Neural crest cell (in vitro differentiated cells): ENCODE results near the gene PDZRN3. TPM values are rescaled to one million over a fixed set of nuclear protein-coding genes. Genes with fewer than 3 reads are reported as not detected.

Source experiments
- DNase-seq: peaks from one replicate; pipeline ENCODE4 v3.0.0; 2021; ENCODE audit warnings: low read depth, mixed read lengths, low spot score
- H3K27ac Mint-ChIP-seq: one replicate; pipeline ENCODE4 v1.8.0; 2021; ENCODE audit warnings: mild to moderate bottlenecking, mixed read lengths; ENCODE audit not compliant: unreplicated experiment
- H3K27me3 Mint-ChIP-seq: 2 replicates; pipeline ENCODE4 v1.8.0; 2021; ENCODE audit warnings: low read depth, mild to moderate bottlenecking, mixed read lengths
- H3K36me3 Mint-ChIP-seq: 2 replicates; pipeline ENCODE4 v1.8.0; 2021; ENCODE audit warnings: low read depth, mild to moderate bottlenecking, mixed read lengths
- H3K4me1 Mint-ChIP-seq: 2 replicates; pipeline ENCODE4 v1.8.0; 2021; ENCODE audit warnings: mixed read lengths
- H3K4me3 Mint-ChIP-seq: one replicate; pipeline ENCODE4 v1.8.0; 2021; ENCODE audit warnings: mild to moderate bottlenecking, mixed read lengths
- H3K9me3 Mint-ChIP-seq: 2 replicates; pipeline ENCODE4 v1.8.0; 2021; ENCODE audit warnings: mixed read lengths
- total RNA-seq: library from RNA; stranded (reverse); gene quantifications from 2 replicates; pipeline ENCODE4 v1.2.1, GENCODE V29; 2021
- TF ChIP-seq, protein P1 (sequence below): fragments of 200-600 bp; sonication (generic); conservative IDR thresholded peaks from 2 replicates; pipeline ENCODE4 v1.5.0; 2021; ENCODE audit warnings: antibody characterized with exemption, mild to moderate bottlenecking

PDZRN3 gene
- total RNA-seq, 1 donor from 2014 or later: 12.2 TPM

DNA sequence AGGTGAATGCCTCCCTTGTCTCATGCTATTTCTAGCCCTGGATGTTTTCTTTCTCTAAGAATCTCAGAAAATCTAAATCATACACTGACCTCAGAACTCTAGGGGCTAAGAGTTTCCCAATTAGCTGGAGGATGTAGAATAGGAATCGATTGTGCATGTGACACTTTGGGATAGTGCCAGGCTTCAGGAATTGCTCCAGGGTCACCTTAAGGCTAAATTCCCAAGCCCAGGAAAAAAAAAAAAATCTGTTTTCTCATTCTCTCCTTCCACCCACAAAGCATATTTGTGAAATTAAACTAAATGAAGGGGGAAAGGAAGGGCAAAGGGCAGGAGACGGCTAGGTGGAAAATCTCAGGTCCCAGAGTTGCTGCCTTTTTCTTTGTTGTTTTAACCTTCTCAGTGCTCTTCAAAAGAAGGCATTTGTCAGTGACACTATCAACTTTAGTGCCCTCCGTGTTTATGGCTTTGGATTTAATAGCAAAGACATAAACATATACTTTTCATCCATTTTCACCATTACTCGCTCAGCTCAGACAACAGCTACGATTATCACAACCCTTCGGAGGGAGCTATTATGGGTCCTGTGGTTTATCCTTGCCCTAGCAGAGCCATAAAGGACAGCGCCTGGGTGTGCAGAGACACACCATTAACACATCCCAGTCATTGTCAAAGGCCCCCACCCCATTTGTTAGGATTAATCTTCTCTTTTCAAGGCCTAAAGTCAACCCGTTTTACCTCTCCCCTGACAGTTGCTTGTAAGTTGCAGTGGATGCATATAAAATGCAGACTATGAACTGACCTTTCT is 271.7 kb downstream of the PDZRN3 start:
- TF ChIP-seq, protein P1, sequence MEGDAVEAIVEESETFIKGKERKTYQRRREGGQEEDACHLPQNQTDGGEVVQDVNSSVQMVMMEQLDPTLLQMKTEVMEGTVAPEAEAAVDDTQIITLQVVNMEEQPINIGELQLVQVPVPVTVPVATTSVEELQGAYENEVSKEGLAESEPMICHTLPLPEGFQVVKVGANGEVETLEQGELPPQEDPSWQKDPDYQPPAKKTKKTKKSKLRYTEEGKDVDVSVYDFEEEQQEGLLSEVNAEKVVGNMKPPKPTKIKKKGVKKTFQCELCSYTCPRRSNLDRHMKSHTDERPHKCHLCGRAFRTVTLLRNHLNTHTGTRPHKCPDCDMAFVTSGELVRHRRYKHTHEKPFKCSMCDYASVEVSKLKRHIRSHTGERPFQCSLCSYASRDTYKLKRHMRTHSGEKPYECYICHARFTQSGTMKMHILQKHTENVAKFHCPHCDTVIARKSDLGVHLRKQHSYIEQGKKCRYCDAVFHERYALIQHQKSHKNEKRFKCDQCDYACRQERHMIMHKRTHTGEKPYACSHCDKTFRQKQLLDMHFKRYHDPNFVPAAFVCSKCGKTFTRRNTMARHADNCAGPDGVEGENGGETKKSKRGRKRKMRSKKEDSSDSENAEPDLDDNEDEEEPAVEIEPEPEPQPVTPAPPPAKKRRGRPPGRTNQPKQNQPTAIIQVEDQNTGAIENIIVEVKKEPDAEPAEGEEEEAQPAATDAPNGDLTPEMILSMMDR: no peak
- no peaks in the 10 kb centered on the region for H3K36me3 Mint-ChIP-seq
- H3K27ac Mint-ChIP-seq: no peak overlapping the region
- no peaks in the 10 kb centered on the region for H3K9me3 Mint-ChIP-seq
- no peak overlapping the region for H3K4me3 Mint-ChIP-seq
- H3K4me1 Mint-ChIP-seq: peaks cover 12% of the 10 kb centered on the region
- peaks cover 6% of the 10 kb centered on the region for H3K27me3 Mint-ChIP-seq
- no peak for DNase-seq

DNA sequence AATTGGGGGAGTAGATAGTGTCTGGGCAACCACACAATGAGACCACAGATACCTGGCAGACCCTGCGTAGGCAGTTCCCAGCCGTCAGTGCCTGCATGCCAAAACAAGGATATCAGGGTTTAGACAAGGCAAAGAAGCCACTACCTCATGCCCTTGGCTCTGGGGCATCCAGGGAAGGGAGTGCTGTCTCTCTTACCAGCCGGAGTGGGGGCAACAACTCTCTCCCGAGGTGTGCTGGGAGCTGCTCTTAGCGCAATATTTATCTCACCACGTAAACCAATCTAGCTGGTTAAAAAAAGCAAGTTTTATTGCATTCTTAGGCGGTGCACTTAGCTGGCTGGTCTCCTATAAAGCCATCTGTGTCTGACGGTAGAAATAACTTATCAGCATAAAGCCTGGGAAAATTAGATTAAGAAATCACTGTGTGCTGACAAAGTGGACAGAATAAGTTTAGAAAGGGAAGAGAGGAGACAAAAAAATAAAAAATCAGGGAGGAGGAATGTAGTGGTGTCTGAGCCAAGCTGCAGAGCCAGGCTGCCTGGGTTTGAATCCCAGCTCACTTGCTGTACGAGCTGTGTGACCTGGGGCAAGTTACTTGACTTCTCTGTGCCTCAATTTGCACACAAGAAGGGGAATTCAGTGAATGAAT is 273.2 kb downstream of the PDZRN3 start:
- Mint-ChIP-seq H3K36me3 (no peaks in the 10 kb centered on the region), H3K4me3 (no peak overlapping the region), H3K27me3 (peaks cover 6% of the 10 kb centered on the region), H3K9me3 (no peaks in the 10 kb centered on the region), H3K27ac (no peak overlapping the region), H3K4me1 (peaks cover 12% of the 10 kb centered on the region)
- DNase-seq: no peak
- TF ChIP-seq, protein P1: no peak

DNA sequence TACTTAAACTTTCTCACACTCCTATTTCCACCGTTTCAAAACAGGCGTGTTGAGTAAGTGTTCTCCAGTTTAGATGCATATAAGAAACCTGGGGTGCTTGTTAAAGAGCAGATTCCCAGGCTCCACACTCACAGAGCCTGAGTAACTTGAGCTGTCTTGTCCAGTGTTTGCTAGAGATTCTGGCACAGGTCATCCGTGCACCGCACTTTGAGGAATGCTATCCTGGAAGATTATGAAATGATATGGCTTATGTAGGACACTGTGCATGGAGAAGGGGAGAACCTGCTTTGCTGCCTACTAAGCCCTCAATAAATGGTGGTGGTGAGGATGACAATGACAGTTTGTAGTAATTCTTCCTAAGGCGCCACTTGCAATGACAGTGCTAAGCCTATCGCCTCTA is 273.7 kb downstream of the PDZRN3 start:
- no peak overlapping the region for H3K27ac Mint-ChIP-seq
- H3K9me3 Mint-ChIP-seq: no peaks in the 10 kb centered on the region
- H3K4me3 Mint-ChIP-seq: no peak overlapping the region
- H3K4me1 Mint-ChIP-seq: peaks cover 12% of the 10 kb centered on the region
- DNase-seq: no peak
- TF ChIP-seq, protein P1: no peak
- H3K36me3 Mint-ChIP-seq: no peaks in the 10 kb centered on the region
- H3K27me3 Mint-ChIP-seq: peaks cover 6% of the 10 kb centered on the region

DNA sequence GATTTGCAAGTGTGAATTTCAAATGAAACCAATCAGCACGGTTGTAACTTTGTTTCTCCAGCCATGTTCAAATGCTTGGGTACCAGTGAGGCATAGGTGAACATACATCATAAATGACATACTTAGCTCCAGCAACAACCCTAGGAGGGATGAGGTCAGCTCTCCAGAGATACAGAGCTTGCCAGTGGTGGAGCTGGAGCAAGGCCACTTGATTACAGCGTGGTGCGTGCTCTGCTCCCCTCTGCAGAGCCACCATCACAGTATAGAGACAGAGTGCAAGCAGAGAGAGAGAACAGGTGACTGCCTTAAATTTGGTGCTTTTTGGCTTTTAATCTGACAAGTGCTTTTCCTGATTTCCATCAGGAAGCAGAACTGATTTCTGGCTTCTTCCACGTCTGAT is 275.1 kb downstream of the PDZRN3 start:
- Mint-ChIP-seq H3K27ac (no peak overlapping the region), H3K4me1 (peaks cover 12% of the 10 kb centered on the region), H3K9me3 (no peaks in the 10 kb centered on the region), H3K36me3 (no peaks in the 10 kb centered on the region), H3K4me3 (no peak overlapping the region), H3K27me3 (peaks cover 6% of the 10 kb centered on the region)
- TF ChIP-seq, protein P1: no peak
- no peak for DNase-seq

DNA sequence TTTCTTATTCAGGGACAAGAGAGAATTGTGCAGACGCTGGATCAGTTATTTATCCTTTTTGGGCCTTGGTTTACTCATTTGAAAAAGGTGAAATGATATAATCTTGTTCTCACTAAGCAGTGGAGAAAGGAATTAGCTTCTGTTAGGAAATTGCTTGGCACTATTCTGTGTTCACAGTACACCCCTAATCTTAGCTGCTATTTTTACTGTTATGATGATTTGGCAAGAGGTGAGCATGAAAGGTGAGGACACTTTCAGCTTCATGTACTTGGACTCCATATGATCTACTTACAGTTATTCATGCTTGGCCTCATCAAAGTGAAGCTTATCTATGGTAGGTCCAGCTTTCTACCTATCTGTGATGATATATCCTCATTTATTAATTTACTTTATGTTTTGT is 282.7 kb downstream of the PDZRN3 start:
- TF ChIP-seq, protein P1: no peak
- Mint-ChIP-seq H3K9me3 (peaks cover 2% of the 10 kb centered on the region), H3K4me3 (no peak overlapping the region), H3K36me3 (no peaks in the 10 kb centered on the region), H3K4me1 (no peaks in the 10 kb centered on the region), H3K27me3 (no peaks in the 10 kb centered on the region), H3K27ac (no peak overlapping the region)
- DNase-seq: no peak
